ENCODE data around the gene PUS10.
"Not testable (repeated sequence)": the region's sequence is repeated elsewhere in the genome, so short reads cannot be mapped to it uniquely, and the experiment has no call there.

- not testable (repeated sequence) for TF ChIP-seq POLR2A, CTCF (IDR thresholded peaks at IDR 0.05)
Observed at GRCh38 chr2:60982066-60982465, 36.0 kb downstream of the PUS10 start.

All from body of pancreas (tissue), 4 donors.